ENCODE data around the gene RBMS1. TPM values are rescaled to one million over a fixed set of nuclear protein-coding genes. Genes with fewer than 3 reads are reported as not detected.

RBMS1 gene
- total RNA-seq, 1 experiment from 2014 or later = 77.5 TPM

GRCh38 chr2:160261732-160262131, 231.9 kb downstream of the RBMS1 start:
- WGBS (ENCODE audit: extremely low coverage, insufficient read length, low lambda C conversion rate) = no CpG with 5 or more reads among the region's 2 CpGs
- Histone ChIP-seq H3K9ac (ENCODE audit: extremely low read depth, insufficient read length, low read length) (no peak overlapping the region), H2BK15ac (ENCODE audit: low read depth, low read length) (no peak overlapping the region), H2BK120ac (ENCODE audit: low read depth, low read length, poor library complexity, severe bottlenecking) (no peak overlapping the region), H3K56ac (ENCODE audit: insufficient read length, low read depth, low read length) (no peak overlapping the region), H4K91ac (ENCODE audit: insufficient read length, low read depth, low read length) (no peak overlapping the region), H3K27ac (ENCODE audit: insufficient read length, low read depth, low read length) (no peak overlapping the region), H3K4ac (ENCODE audit: low read depth, low read length) (no peak overlapping the region), H3K4me1 (ENCODE audit: insufficient read depth, low read length) (peaks cover 2% of the 10 kb centered on the region; the same call in 1 of the 2 replicates), H4K5ac (ENCODE audit: insufficient read length, low read depth, low read length) (no peak overlapping the region), H3K79me1 (ENCODE audit: insufficient read depth, low read depth, low read length, poor library complexity, severe bottlenecking) (no peaks in the 10 kb centered on the region), H3K23me2 (ENCODE audit: insufficient read length, low read depth, low read length, poor library complexity, severe bottlenecking) (no peaks in the 10 kb centered on the region), H2AK5ac (ENCODE audit: insufficient read length, low read length) (no peak overlapping the region), H2BK5ac (ENCODE audit: insufficient read length, low read length) (no peak overlapping the region), H3K4me2 (ENCODE audit: insufficient read depth, insufficient read length, low read length) (no peak overlapping the region), H3K27me3 (ENCODE audit: insufficient read depth, low read length) (no peaks in the 10 kb centered on the region), H3K9me3 (ENCODE audit: control insufficient read depth, low read depth, low read length) (no peaks in the 10 kb centered on the region), H2BK12ac (ENCODE audit: insufficient read length, low read depth, low read length) (no peak overlapping the region), H2AFZ (ENCODE audit: low read length) (no peak overlapping the region), H4K20me1 (ENCODE audit: control insufficient read depth, insufficient read depth, insufficient read length) (no peaks in the 10 kb centered on the region), H3K79me2 (ENCODE audit: insufficient read depth, low read length) (no peaks in the 10 kb centered on the region), H3T11ph (ENCODE audit: low read length) (no peak overlapping the region), H4K8ac (replicated peaks; ENCODE audit: insufficient read length, low read depth, low read length) (no peak overlapping the region), H3K18ac (ENCODE audit: insufficient read length, low read depth, low read length) (no peak overlapping the region), H3K23ac (ENCODE audit: insufficient read length, low read depth, low read length) (no peak overlapping the region), H2BK20ac (ENCODE audit: low read depth, low read length, poor library complexity, severe bottlenecking) (no peak overlapping the region), H3K14ac (ENCODE audit: insufficient read depth, low read length) (no peak overlapping the region)
- H3K4me3 Mint-ChIP-seq = no peak overlapping the region
- no peak for TF ChIP-seq CTCF (conservative IDR thresholded peaks at IDR 0.05)
- 0 out of 7 replicates have a peak, but pooled peaks cover 0 to 4% (median 0%) of the 10 kb centered on the region in 3 experiments for H3K36me3 Mint-ChIP-seq (ENCODE audit: insufficient read depth in 1 of 3, low read depth in 3 of 3)
- no peak for DNase-seq
- peaks cover 4 to 8% of the 10 kb centered on the region in 2 experiments; a peak in 2 of 4 replicates for H3K4me1 Mint-ChIP-seq
- H3K27me3 Mint-ChIP-seq (ENCODE audit: low read depth) = no peaks in the 10 kb centered on the region
- no peak overlapping the region for H3K27ac Mint-ChIP-seq
- peaks cover 0 to 2% of the 10 kb centered on the region in 2 experiments; a peak in 1 of 5 replicates for H3K9me3 Mint-ChIP-seq

Data from H9 (cell line).